ENCODE results near the gene DNAH2.

Gene DNAH2, protein sequence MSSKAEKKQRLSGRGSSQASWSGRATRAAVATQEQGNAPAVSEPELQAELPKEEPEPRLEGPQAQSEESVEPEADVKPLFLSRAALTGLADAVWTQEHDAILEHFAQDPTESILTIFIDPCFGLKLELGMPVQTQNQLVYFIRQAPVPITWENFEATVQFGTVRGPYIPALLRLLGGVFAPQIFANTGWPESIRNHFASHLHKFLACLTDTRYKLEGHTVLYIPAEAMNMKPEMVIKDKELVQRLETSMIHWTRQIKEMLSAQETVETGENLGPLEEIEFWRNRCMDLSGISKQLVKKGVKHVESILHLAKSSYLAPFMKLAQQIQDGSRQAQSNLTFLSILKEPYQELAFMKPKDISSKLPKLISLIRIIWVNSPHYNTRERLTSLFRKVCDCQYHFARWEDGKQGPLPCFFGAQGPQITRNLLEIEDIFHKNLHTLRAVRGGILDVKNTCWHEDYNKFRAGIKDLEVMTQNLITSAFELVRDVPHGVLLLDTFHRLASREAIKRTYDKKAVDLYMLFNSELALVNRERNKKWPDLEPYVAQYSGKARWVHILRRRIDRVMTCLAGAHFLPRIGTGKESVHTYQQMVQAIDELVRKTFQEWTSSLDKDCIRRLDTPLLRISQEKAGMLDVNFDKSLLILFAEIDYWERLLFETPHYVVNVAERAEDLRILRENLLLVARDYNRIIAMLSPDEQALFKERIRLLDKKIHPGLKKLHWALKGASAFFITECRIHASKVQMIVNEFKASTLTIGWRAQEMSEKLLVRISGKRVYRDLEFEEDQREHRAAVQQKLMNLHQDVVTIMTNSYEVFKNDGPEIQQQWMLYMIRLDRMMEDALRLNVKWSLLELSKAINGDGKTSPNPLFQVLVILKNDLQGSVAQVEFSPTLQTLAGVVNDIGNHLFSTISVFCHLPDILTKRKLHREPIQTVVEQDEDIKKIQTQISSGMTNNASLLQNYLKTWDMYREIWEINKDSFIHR (N-terminal part only)

DNA sequence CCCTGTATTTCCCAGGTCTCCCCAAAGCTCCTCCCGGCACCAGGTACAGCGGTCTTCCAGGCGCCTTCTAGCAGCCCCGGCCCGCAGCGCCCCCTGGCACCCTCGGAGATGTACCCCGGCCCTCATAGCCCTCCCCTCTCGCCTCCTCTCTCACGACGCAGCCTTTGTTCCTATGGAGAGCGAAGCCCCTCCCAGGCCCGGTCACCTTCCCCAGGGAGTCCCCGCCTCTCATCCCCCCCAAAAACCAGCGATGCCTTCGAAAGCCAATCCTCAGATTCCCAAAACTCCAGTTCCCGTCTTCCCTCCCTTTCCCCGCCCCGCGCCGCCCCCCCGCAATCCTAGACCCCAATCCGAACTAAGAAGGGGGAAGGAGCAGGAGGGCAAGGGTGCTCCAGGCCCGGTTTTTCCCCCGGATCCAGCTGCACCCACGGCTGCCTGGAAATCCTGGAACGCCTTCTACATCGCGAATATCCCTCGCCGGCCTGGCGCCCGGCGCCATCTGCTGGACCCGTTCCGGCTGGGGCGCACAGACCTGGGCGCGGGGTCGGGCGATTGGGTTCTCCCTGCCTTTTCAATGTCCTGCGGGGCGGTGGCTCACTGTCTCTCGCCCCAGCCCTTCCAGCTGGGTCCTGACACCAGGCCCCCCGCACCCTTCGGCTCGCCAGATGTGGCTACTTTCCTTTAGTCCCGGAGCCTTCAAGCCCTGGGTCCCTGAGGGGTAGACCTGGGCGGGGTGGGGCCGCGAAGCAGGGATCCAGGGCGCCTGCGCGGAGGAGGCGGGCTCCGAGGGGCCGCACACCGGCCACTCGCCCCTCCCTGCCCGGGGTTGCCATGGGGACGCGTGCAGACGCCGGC is at the start of gene DNAH2:
Gene DNAH2 (plus strand): TSS at position 844 of the 855 bp plus-strand sequence. CDS start 1,991 bp downstream, outside the sequence.
- no peak for DNase-seq (ENCODE audit: low spot score)

DNA sequence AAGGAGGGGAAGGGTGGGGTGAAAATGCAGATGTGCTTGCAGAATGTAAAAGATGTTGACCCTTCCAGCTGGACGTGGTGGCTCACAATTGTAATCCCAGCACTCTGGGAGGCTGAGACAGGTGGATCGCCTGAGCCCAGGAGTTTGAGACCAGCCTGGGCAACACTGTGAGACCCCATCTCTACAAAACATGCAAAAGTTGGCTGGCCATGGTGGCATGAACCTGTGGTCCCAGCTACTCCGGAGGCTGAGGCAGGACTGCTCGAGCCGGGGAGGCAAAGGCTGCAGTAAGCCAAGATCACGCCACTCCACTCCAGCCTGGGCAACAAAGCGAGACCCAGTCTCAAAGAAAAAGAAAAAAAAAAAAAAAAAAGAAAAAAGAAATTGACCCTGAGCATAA is 49.1 kb upstream of the DNAH2 start:
- DNase-seq (ENCODE audit: low spot score), result no peak

DNA sequence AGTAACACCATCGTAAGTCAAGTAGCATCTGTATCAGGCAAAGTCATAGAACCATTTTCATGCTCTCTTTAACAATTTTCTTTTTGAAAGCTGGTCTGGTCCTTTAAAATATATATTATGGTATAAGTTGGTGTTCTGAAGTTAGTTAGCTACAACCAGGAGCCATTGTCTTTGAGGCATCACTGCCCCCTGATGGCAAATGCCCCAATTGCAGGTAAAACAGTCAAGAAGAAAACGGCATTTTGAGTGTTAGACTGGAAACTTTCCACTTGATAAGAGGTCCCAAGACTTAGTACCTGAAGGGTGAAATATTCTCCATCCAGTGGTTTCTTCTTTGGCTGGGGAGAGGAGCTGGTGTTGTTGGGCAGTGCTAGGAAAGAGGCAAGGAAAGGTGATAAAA is 44.3 kb upstream of the DNAH2 start:
- peak; percentile 54 for DNase-seq (ENCODE audit: low spot score)

DNA sequence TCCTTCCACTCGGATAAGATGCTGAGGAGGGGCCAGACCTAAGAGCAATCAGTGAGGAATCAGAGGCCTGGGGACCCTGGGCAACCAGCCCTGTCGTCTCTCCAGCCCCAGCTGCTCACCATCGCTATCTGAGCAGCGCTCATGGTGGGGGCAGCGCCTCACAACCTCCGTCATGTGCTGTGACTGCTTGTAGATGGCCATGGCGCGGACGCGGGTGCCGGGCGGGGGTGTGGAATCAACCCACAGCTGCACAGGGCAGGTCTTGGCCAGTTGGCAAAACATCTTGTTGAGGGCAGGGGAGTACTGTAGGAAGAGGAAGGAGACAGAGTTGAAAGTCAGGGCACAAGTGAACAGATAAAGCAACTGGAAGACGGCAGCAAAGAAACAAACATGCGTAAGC is 42.6 kb upstream of the DNAH2 start:
- DNase-seq (ENCODE audit: low spot score), result no peak

- no peak for DNase-seq (ENCODE audit: low spot score)
These were observed 41.0 kb upstream of the DNAH2 start for GRCh38 chr17:7676533-7676932.

GRCh38 chr17:7677388-7678067 is 40.0 kb upstream of the DNAH2 start:
- DNase-seq (ENCODE audit: low spot score), result no peak

DNA sequence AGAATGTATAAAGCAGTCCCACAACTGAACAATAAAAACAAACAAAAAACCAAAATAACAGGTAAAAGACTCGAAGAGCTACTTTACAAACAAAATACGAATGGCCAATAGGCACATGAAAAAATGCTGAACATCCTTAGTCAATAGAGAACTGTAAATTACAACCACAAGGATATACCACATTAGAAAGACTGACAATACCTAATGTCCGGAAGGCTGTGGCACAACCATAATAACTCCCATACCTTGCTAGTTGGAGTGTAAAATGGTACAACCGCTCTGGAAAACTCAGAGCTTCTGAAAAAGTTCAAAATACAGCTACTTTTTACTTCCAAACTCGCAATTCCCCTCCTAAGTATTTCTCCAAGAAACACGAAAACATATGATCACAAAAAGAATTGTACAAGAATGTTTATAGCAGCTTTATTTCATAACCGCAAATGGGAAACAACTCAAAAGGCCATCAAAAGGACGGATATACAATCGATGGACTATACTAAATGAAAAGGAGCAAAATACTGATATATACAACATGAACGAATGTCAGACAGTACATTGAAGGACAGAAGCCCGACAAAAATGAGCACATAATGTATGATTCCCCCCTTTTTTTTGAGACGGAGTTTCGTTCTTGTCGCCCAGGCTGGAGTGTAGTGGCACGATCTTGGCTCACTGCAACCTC is 32.6 kb upstream of the DNAH2 start:
- DNase-seq (ENCODE audit: low spot score), result no peak

DNA sequence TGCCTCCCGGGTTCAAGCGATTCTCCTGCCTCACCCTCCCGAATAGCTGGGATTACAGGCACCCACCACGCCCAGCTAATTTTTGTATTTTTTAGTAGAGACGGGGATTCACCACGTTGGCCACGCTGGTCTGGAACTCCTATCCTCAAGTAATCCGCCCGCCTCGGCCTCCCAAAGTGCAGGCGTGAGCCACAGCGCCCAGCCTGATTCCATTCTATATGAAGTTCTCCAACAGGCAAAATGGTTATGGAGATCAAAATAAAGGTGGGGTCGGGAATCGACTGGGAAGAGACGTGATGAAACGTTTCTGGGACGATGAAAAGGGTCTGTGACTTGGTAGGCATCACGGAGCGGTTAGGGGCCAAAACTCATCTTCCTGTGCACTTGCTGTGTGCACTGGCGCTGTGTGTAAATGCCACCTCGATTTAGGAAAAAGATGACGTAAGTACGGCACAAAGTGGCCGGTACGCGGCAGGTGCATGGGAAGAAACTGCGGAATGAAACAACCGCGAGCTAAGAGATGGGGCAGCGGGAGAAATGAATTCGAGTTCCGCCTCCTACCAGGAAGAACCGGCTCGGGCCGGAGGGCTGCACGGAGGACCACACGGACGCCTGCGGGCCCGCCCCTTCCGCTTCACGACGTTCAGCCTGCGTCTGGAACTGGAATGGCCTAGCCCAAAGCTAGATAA is 31.9 kb upstream of the DNAH2 start:
- DNase-seq (ENCODE audit: low spot score), result peak; percentile 84

GRCh38 chr17:7686222-7687071 is 31.1 kb upstream of the DNAH2 start:
- peak; percentile 86 for DNase-seq (ENCODE audit: low spot score)

GRCh38 chr17:7687072-7687907 is 30.3 kb upstream of the DNAH2 start, which contains the start of gene TP53:
TP53 (minus strand) TSS chr17:7687490; CDS start chr17:7676594, 10,896 bp downstream.
- peak; percentile 92 for DNase-seq (ENCODE audit: low spot score)

- DNase-seq (ENCODE audit: low spot score), result peak; percentile 93
These were observed 29.4 kb upstream of the DNAH2 start, which contains the start of gene WRAP53 for GRCh38 chr17:7687908-7688807. WRAP53 (plus strand) TSS chr17:7688477; CDS start chr17:7688649, 172 bp downstream.

DNA sequence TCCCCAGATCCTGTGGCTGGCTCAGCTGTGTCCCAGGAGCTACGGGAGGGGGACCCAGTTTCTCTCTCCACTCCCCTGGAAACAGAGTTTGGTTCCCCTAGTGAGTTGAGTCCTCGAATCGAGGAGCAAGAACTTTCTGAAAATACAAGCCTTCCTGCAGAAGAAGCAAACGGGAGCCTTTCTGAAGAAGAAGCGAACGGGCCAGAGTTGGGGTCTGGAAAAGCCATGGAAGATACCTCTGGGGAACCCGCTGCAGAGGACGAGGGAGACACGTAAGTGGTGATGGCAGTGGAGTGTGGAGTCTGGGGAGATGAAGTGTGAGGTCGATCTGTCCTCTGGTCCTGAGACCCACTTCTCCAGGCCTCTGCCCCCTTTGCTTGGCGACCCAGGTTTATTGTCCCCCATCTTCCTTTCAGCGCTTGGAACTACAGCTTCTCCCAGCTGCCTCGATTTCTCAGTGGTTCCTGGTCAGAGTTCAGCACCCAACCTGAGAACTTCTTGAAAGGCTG is 28.7 kb upstream of the DNAH2 start:
- no peak for DNase-seq (ENCODE audit: low spot score)

DNA sequence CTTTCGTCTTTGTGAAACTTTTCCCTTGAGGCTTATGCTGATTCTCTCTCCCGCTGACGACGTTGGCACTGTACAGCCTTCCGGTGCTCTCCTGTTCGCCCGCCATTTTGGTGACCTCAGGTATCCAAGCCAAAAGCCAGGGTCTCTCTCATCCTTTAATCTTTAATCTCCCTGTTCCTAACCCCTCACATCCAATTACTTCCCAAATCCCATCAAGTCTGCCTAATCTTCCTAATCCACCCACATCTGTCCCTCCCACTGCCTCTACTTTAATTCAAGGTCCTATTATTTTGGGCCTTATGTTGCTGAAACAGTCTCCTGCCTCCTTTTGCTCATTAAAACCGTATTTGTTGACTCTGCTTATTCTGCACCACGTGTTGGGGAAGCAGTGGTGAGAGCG is 22.0 kb upstream of the DNAH2 start:
- no peak for DNase-seq (ENCODE audit: low spot score)

DNA sequence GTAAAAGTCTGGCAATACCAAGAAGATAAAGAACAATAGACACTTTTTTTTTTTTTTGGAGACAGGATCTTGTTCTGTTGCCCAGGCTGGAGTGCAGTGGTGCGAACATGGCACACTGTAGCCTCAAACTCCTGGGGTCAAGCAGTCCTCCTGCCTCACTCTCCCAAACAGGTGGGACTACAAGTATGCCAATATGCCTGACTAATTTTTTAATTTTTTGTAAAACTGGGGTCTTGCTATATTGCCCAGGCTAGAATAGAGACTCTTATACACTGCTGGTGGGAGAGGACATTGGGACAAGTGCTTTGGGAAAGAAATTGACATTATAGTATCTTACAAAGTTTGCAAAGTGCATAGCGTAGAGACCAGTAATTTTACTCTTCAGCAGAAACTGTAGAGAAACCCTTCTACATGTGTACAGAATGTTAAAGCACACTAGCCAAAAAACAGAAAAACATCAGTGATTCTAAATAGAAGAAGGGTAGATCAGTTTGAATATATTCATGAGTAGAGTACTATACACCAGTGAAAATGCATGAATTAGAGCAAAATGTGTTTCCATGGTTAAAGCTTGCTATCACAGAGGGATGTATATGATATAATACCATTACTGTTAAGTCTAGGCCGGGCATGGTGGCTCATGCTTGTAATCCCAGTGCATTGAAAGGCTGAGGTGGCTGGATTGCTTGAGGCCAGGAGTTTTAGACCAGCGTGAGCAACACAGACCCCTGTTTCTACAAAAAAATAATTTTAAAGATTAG is 19.5 kb upstream of the DNAH2 start:
- no peak for DNase-seq (ENCODE audit: low spot score)

DNA sequence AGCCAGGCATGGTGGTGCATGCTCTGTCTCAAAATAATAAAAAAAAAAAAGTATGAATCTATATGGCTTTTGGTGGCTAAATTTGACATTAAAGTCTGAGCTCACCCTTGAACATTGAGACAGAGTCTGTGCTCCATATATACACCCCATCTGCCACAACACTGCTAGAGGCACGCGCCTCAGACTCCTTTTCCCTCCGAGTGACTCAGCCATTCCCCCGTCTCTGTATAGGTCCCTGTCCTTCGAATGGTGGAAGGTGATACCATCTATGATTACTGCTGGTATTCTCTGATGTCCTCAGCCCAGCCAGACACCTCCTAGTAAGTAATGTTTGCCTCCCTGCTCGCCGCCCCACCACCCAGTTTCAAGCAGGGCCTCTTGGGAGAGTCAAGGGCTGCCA is 17.0 kb upstream of the DNAH2 start:
- DNase-seq (ENCODE audit: low spot score), result no peak

- no peak for DNase-seq (ENCODE audit: low spot score)
These were observed 15.9 kb upstream of the DNAH2 start for GRCh38 chr17:7701681-7702080.
